Gastrocnemius medialis (tissue), 4 donors: ENCODE results near the gene TGFBR1. TPM values are rescaled to one million over a fixed set of nuclear protein-coding genes. Genes with fewer than 3 reads are reported as not detected.
A peak's percentile ranks its signal among the peaks of the same experiment; 100 is the strongest.

Experiments used
- ATAC-seq, 2 donors: fragments of 150-250 bp; one replicate each; pipeline ENCODE4 v1.9.1; 2016
- DNase-seq, 2 donors: peaks; one replicate each; pipeline ENCODE4 v3.0.0-alpha.2; 2019
- H3K27ac ChIP-seq, 4 donors: fragments of 200-600 bp; sonication (generic); 1 replicate in 1 of 4; 2 replicates in 3 of 4; pipeline ENCODE4 v1.5.1; 2016 to 2018; ENCODE audit warnings: mild to moderate bottlenecking in 2 of 4, moderate library complexity in 1 of 4
- H3K27me3 ChIP-seq, 3 donors: fragments of 200-600 bp; sonication (generic) in 2 of 3; 1 replicate in 1 of 3; 2 replicates in 2 of 3; pipeline versions ENCODE4 v1.5.1 to v1.6.0; 2016 to 2019; ENCODE audit warnings: mild to moderate bottlenecking in 1 of 3, moderate library complexity in 1 of 3
- H3K36me3 ChIP-seq, 2 donors: fragments of 200-600 bp; sonication (generic) in 1 of 2; one replicate each; pipeline ENCODE4 v1.5.1; 2017 to 2018
- H3K4me1 ChIP-seq, 2 donors: fragments of 200-600 bp; sonication (generic) in 1 of 2; one replicate each; pipeline ENCODE4 v1.5.1; 2016 to 2017; ENCODE audit warnings: mild to moderate bottlenecking in 2 of 2
- H3K4me3 ChIP-seq, 4 donors: fragments of 200-600 bp; sonication (generic) in 3 of 4; 1 replicate in 1 of 4; 2 replicates in 3 of 4; pipeline ENCODE4 v1.5.1; 2016 to 2019; ENCODE audit warnings: mild to moderate bottlenecking in 2 of 4
- H3K9me3 ChIP-seq, 3 donors: fragments of 200-600 bp; sonication (generic) in 2 of 3; 1 replicate in 1 of 3; 2 replicates in 2 of 3; pipeline ENCODE4 v1.5.1; 2016 to 2019
- CTCF ChIP-seq, 5 experiments: fragments of 450-650 bp in 3 of 5; fragments of 200-600 bp in 2 of 5; sonication (generic) in 2 of 5; IDR thresholded peaks in 4 of 5; conservative IDR thresholded peaks in 1 of 5; 1 replicate in 4 of 5; 2 replicates in 1 of 5; pipeline ENCODE4 v1.5.1; 2016 to 2019; ENCODE audit warnings: antibody characterized with exemption in 5 of 5, mild to moderate bottlenecking in 3 of 5, moderate library complexity in 3 of 5
- POLR2A ChIP-seq, 2 donors: fragments of 450-650 bp; IDR thresholded peaks; one replicate each; pipeline ENCODE4 v1.6.1; 2017; ENCODE audit warnings: antibody characterized with exemption in 2 of 2, mild to moderate bottlenecking in 2 of 2, moderate library complexity in 2 of 2
- in situ Hi-C, 4 donors: fragments of 200-750 bp; cut with MboI; loops; one replicate each; pipeline versions ENCODE4 v1.15.0 to v1.8.0; 2017; ENCODE audit warnings: low sequenced_read_pairs in 4 of 4
- intact Hi-C: fragments of 100-400 bp; cut with DNase I; formaldehyde crosslinking; loops from one replicate; pipeline ENCODE4 v1.15.1; 2023; ENCODE audit warnings: low total_unique reads
- total RNA-seq, 4 donors: library from RNA; depleted of rRNA; stranded (reverse); fragments of >200 nt; gene quantifications; one replicate each; pipeline versions ENCODE4 v1.1.0 to v1.2.3, GENCODE V29; 2016

Gene TGFBR1
- total RNA-seq, 4 donors from 2014 or later = 13.5 to 19.0 (median 14.3) TPM

- Histone ChIP-seq H3K4me3 (no peak overlapping the region), H3K4me1 (peaks cover 0 to 4% of the 10 kb centered on the region in 2 donors), H3K27ac (peak overlapping the region; percentile 18 to 57 (median 34)), H3K9me3 (no peaks in the 10 kb centered on the region), H3K36me3 (no peaks in the 10 kb centered on the region), H3K27me3 (no peaks in the 10 kb centered on the region)
- intact Hi-C loops (no loop called here), in situ Hi-C loops (no loop called here)
- TF ChIP-seq CTCF (IDR thresholded peaks at IDR 0.05 in 4 of 5, conservative IDR thresholded peaks at IDR 0.05 in 1 of 5) (no peak), POLR2A (IDR thresholded peaks at IDR 0.05) (no peak)
- DNase-seq = no peak
- no peak for ATAC-seq
Measured at GRCh38 chr9:99057665-99058625, 47.0 kb upstream of the TGFBR1 start.

GRCh38 chr9:99058964-99059921, 45.7 kb upstream of the TGFBR1 start:
- Histone ChIP-seq H3K4me1 (peaks cover 0 to 4% of the 10 kb centered on the region in 2 donors), H3K27ac (peak overlapping the region; percentile 37 to 60 (median 48)), H3K9me3 (no peaks in the 10 kb centered on the region), H3K4me3 (no peak overlapping the region), H3K27me3 (no peaks in the 10 kb centered on the region), H3K36me3 (no peaks in the 10 kb centered on the region)
- in situ Hi-C loops (no loop called here), intact Hi-C loops (no loop called here)
- ATAC-seq (peak; percentile 78 to 82), DNase-seq (peak; percentile 20 to 61)
- TF ChIP-seq POLR2A (IDR thresholded peaks at IDR 0.05) = no peak
- TF ChIP-seq CTCF (IDR thresholded peaks at IDR 0.05 in 4 of 5, conservative IDR thresholded peaks at IDR 0.05 in 1 of 5) = no peak

- intact Hi-C loops = no loop called here
- H3K27ac ChIP-seq = no peak overlapping the region
- H3K27me3 ChIP-seq = no peaks in the 10 kb centered on the region
- no peak overlapping the region for H3K4me3 ChIP-seq
- TF ChIP-seq CTCF (IDR thresholded peaks at IDR 0.05 in 4 of 5, conservative IDR thresholded peaks at IDR 0.05 in 1 of 5) (no peak), POLR2A (IDR thresholded peaks at IDR 0.05) (no peak)
- H3K36me3 ChIP-seq = no peaks in the 10 kb centered on the region
- in situ Hi-C loops = no loop called here
- no peak for DNase-seq
- ATAC-seq = no peak
- H3K9me3 ChIP-seq = no peaks in the 10 kb centered on the region
- peaks cover 0 to 4% of the 10 kb centered on the region in 2 donors for H3K4me1 ChIP-seq
Measured at GRCh38 chr9:99060621-99061020, 44.3 kb upstream of the TGFBR1 start.

GRCh38 chr9:99062549-99062948, 42.4 kb upstream of the TGFBR1 start:
- ATAC-seq = no peak
- no peak for DNase-seq
- H3K4me3 ChIP-seq = no peak overlapping the region
- H3K27ac ChIP-seq = no peak overlapping the region
- H3K36me3 ChIP-seq = no peaks in the 10 kb centered on the region
- in situ Hi-C loops = no loop called here
- H3K4me1 ChIP-seq = peaks cover 0 to 4% of the 10 kb centered on the region in 2 donors
- TF ChIP-seq POLR2A (IDR thresholded peaks at IDR 0.05) = no peak
- no peak for TF ChIP-seq CTCF (IDR thresholded peaks at IDR 0.05 in 4 of 5, conservative IDR thresholded peaks at IDR 0.05 in 1 of 5)
- no peaks in the 10 kb centered on the region for H3K27me3 ChIP-seq
- H3K9me3 ChIP-seq = no peaks in the 10 kb centered on the region
- intact Hi-C loops = no loop called here
